Natural killer cell (primary cell): ENCODE data around the gene C1orf216. TPM values are rescaled to one million over a fixed set of nuclear protein-coding genes. Genes with fewer than 3 reads are reported as not detected.
"Not testable (repeated sequence)": the region's sequence is repeated elsewhere in the genome, so short reads cannot be mapped to it uniquely, and the experiment has no call there.

Experiments
- ATAC-seq, 3 donors: fragments of 150-1000 bp in 2 of 3; fragments of 200-7000 bp in 1 of 3; cut with Tn5 transposase; 1 replicate in 1 of 3; 2 replicates in 2 of 3; pipeline ENCODE4 v1.10.0; 2021; ENCODE audit warnings: mild to moderate bottlenecking in 2 of 3, moderate library complexity in 2 of 3
- DNase-seq, 2 donors: peaks; one replicate each; pipeline versions ENCODE4 v3.0.0 to v3.0.0-alpha.2; 2013 to 2021; ENCODE audit warnings: mixed read lengths in 1 of 2
- H3K27ac ChIP-seq: one replicate; pipeline ENCODE4 v1.5.1; 2013; ENCODE audit warnings: mild to moderate bottlenecking, low read length
- H3K27me3 ChIP-seq: one replicate; pipeline ENCODE4 v1.6.1; 2013; ENCODE audit warnings: low read length; ENCODE audit not compliant: control insufficient read depth, insufficient read depth
- H3K36me3 ChIP-seq: one replicate; pipeline ENCODE4 v1.6.1; 2013; ENCODE audit warnings: low read length; ENCODE audit not compliant: control insufficient read depth, insufficient read depth
- H3K4me1 ChIP-seq: one replicate; pipeline ENCODE4 v1.6.1; 2013; ENCODE audit warnings: low read length; ENCODE audit not compliant: control insufficient read depth, insufficient read depth
- H3K4me3 ChIP-seq: one replicate; pipeline ENCODE4 v1.5.1; 2013; ENCODE audit warnings: low read length
- H3K9me3 ChIP-seq: one replicate; pipeline ENCODE4 v1.6.1; 2013; ENCODE audit warnings: low read length; ENCODE audit not compliant: control insufficient read depth, insufficient read depth
- H3K27ac Mint-ChIP-seq, 2 donors: one replicate each; pipeline ENCODE4 v1.8.0; 2022; ENCODE audit warnings: mild to moderate bottlenecking in 2 of 2, mixed read lengths in 2 of 2, moderate library complexity in 1 of 2
- H3K27me3 Mint-ChIP-seq, 2 donors: one replicate each; pipeline ENCODE4 v1.8.0; 2022; ENCODE audit warnings: low read depth in 2 of 2, mixed read lengths in 2 of 2
- H3K36me3 Mint-ChIP-seq: one replicate; pipeline ENCODE4 v1.8.0; 2022; ENCODE audit warnings: mixed read lengths
- H3K4me1 Mint-ChIP-seq, 2 donors: one replicate each; pipeline ENCODE4 v1.8.0; 2022; ENCODE audit warnings: mixed read lengths in 2 of 2
- H3K4me3 Mint-ChIP-seq: one replicate; pipeline ENCODE4 v1.8.0; 2022; ENCODE audit warnings: mild to moderate bottlenecking, moderate library complexity, mixed read lengths
- H3K9me3 Mint-ChIP-seq, 2 donors: one replicate each; pipeline ENCODE4 v1.8.0; 2022; ENCODE audit warnings: mixed read lengths in 2 of 2
- CTCF ChIP-seq: fragments of 200-600 bp; IDR thresholded peaks from one replicate; pipeline ENCODE4 v1.8.0; 2022; ENCODE audit warnings: antibody characterized with exemption
- WGBS: methylation state at CpG from one replicate; pipeline ENCODE4 v1.1.7; 2013; ENCODE audit warnings: missing lambda C conversion rate; ENCODE audit not compliant: insufficient coverage; 5-methylcytosine and 5-hydroxymethylcytosine counted together
- intact Hi-C: fragments of 100-400 bp; cut with micrococcal nuclease; formaldehyde crosslinking; loops from one replicate; pipeline ENCODE4 v1.14.2; 2022
- total RNA-seq, 4 donors: library from RNA; stranded (reverse); fragments of 120-200 nt in 1 of 4; gene quantifications; one replicate each; pipeline versions ENCODE4 v1.2.3 to v1.2.4, GENCODE V29; 2013 to 2022

C1orf216 gene
- total RNA-seq, 3 donors from 2014 or later (not counting 1 experiment from before 2014, with no cell fraction given): 8.0 to 14.1 (median 13.0) TPM

DNA sequence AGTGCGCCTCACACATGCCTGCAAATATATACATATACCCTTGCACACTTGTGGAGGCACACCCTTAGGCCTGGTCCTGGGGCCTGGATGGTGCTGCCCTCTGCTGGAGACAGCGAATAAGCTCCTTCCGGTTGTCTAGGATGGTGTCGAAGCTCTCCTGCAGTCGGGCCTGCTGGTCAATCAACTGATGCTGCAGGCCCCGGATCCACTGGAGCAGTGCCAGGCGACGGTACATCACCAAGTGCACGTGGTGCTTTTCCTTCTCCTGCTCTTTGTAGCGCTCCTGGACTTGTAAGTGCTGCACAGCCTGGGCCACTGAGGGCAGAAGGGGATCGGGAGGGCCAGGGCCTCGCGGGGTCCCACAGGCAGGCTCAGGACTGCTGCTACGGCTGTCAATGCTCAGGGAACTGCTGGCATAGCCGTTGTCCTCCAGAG, 3.1 kb downstream of the C1orf216 start:
- Mint-ChIP-seq H3K9me3 (no peaks in the 10 kb centered on the region), H3K4me3 (no peak overlapping the region), H3K4me1 (peaks cover 41 to 45% of the 10 kb centered on the region in 2 donors), H3K27me3 (no peaks in the 10 kb centered on the region), H3K36me3 (no peaks in the 10 kb centered on the region), H3K27ac (peak overlapping the region in 1 of 2 donors; percentile 52)
- Histone ChIP-seq H3K9me3 (no peaks in the 10 kb centered on the region), H3K27me3 (no peaks in the 10 kb centered on the region), H3K4me3 (no peak overlapping the region), H3K36me3 (no peaks in the 10 kb centered on the region), H3K27ac (no peak overlapping the region), H3K4me1 (peaks cover 27% of the 10 kb centered on the region)
- TF ChIP-seq CTCF: peak; percentile 85
- intact Hi-C loops: loop anchor here (1.0 kb wide), 2 partner anchors 74 to 146 kb away; partner anchors contain the start of gene PSMB2
- ATAC-seq (peak; percentile 53 to 77 (median 58)), DNase-seq (peak; percentile 67 to 88)
- 41% methylated on average over 15 of the region's 15 CpGs for WGBS

GRCh38 chr1:35714921-35715567, 3.6 kb downstream of the C1orf216 start:
- intact Hi-C loops: loop anchor here (1.0 kb wide), 2 partner anchors 74 to 146 kb away; partner anchors contain the start of gene PSMB2
- Mint-ChIP-seq H3K27ac (peak overlapping the region in 1 of 2 donors; percentile 52), H3K9me3 (no peaks in the 10 kb centered on the region), H3K4me1 (peaks cover 41 to 45% of the 10 kb centered on the region in 2 donors), H3K36me3 (no peaks in the 10 kb centered on the region), H3K4me3 (no peak overlapping the region), H3K27me3 (no peaks in the 10 kb centered on the region)
- Histone ChIP-seq H3K36me3 (no peaks in the 10 kb centered on the region), H3K27ac (no peak overlapping the region), H3K4me1 (peaks cover 27% of the 10 kb centered on the region), H3K9me3 (no peaks in the 10 kb centered on the region), H3K4me3 (no peak overlapping the region), H3K27me3 (no peaks in the 10 kb centered on the region)
- 84% methylated on average over 2 of the region's 2 CpGs for WGBS
- TF ChIP-seq CTCF: no peak
- DNase-seq (no peak), ATAC-seq (no peak)

DNA sequence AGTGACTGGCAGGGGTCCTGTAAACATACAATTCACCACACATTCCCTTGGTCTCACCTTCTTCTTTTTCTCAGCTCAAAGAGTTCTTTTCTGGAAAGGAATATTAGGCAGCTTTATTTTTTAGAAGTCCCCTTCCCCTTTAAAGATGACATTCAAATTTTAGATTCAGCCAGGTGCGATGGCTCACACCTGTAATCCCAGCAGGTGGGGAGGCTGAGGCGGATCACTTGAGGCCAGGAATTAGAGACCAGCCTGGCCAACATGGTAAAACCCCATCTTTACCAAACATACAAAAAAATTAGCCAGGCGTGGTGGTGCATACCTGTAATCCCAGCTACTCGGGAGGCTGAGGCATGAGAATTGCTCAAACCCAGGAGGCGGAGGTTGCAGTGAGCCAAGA, 7.6 kb downstream of the C1orf216 start:
- WGBS: 96% methylated on average over 5 of the region's 5 CpGs
- ATAC-seq, H3K36me3 ChIP-seq, H3K4me3 ChIP-seq, DNase-seq, H3K27ac ChIP-seq, H3K9me3 Mint-ChIP-seq, H3K9me3 ChIP-seq, H3K27me3 Mint-ChIP-seq, H3K27ac Mint-ChIP-seq, H3K36me3 Mint-ChIP-seq, intact Hi-C loops, H3K27me3 ChIP-seq: not testable (repeated sequence)
- H3K4me3 Mint-ChIP-seq: peak overlapping the region; percentile 25
- H3K4me1 ChIP-seq: peaks cover 36% of the 10 kb centered on the region
- peaks cover 36 to 45% of the 10 kb centered on the region in 2 donors for H3K4me1 Mint-ChIP-seq

GRCh38 chr1:35708952-35709351, 9.7 kb downstream of the C1orf216 start:
- no peak for TF ChIP-seq CTCF
- Mint-ChIP-seq H3K36me3 (no peaks in the 10 kb centered on the region), H3K27ac (peak overlapping the region in 1 of 2 donors; percentile 50), H3K4me1 (peaks cover 21 to 30% of the 10 kb centered on the region in 2 donors), H3K9me3 (no peaks in the 10 kb centered on the region), H3K27me3 (peaks cover 0 to 7% of the 10 kb centered on the region in 2 donors), H3K4me3 (peak overlapping the region; percentile 87)
- no peak overlapping the region for H3K27ac ChIP-seq
- H3K4me3 ChIP-seq: no peak overlapping the region
- no peak for DNase-seq
- no peaks in the 10 kb centered on the region for H3K27me3 ChIP-seq
- WGBS: 92% methylated on average over 1 of the region's 1 CpG
- intact Hi-C loops: no loop called here
- H3K4me1 ChIP-seq: peaks cover 25% of the 10 kb centered on the region
- no peaks in the 10 kb centered on the region for H3K9me3 ChIP-seq
- H3K36me3 ChIP-seq: no peaks in the 10 kb centered on the region
- no peak for ATAC-seq
